Diencephalon (tissue), 1 donor: Measurements from ENCODE around the gene EIF1AX. TPM values are rescaled to one million over a fixed set of nuclear protein-coding genes. Genes with fewer than 3 reads are reported as not detected.

Source experiments
- small RNA-seq: library from RNA; depleted of rRNA; stranded (forward); fragments of <200 nt; gene quantifications from one replicate; pipeline ENCODE3, GENCODE V24; 2014
- total RNA-seq: library from RNA; depleted of rRNA; stranded (reverse); fragments of >200 nt; gene quantifications from one replicate; pipeline ENCODE4 v1.2.3, GENCODE V29; 2014

EIF1AX gene
- total RNA-seq, result 80.3 TPM

GRCh38 chrX:20141281-20142220 lies at the start of gene EIF1AX:
Gene EIF1AX (minus strand): TSS chrX:20141838. CDS start chrX:20141640, 198 bp downstream.

DNA sequence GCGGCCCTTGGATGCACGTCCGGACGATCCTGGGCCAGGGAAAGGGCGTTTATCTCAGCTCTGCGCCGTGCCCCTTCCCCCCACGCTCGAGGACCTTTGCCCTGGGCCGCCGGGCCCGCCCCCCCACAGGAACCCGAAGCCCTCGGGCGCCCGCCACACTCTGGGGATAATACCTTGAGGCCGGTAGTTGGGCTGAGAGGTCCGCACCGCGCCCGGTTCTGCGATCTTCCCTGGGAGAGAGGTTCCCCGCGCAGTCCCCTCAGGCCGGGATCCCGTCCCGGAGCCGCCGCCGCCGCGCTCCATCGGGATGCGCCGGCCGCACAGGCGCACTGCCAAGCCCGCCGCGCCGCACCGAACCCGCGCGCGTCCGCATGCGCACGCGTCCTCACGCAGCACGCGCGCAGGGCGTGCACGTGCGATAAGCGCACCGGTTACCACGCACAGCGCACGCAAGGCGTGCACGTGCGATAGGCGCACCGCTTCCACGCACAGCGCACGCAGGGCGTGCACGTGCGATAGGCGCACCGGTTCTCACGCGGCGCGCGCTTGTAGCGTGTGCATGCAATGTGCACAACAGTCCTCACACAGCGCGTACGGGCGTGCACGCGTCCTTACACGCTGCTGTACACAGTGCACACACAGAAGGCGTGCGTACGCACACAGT lies 24.9 kb downstream of the EIF1AX start, which contains the start of gene MAP7D2:
Gene MAP7D2 (minus strand): TSS at position 331 of the 664 bp plus-strand sequence. CDS start 28 bp downstream, at position 303.

Small RNA genes within 50 kb of the gene (small RNA-seq; reads per million reads assigned to genes)
- gene RF00493 (41.0 reads per million, percentile 96 among the genes with 10 or more reads in this experiment), gene RF00494 (not detected)

Other genes with a start within 250 kb of the EIF1AX start
- gene BCLAF3, start 150.8 kb downstream of the EIF1AX start, total RNA-seq, result 31.1 TPM
- gene MAP7D2, start 24.9 kb downstream of the EIF1AX start, total RNA-seq, result 25.1 TPM
- gene RPS6KA3, start 125.1 kb upstream of the EIF1AX start, total RNA-seq, result 28.6 TPM